Pancreas (tissue), 10 donors: ENCODE results near the gene ITGB8. TPM values are rescaled to one million over a fixed set of nuclear protein-coding genes. Genes with fewer than 3 reads are reported as not detected.
"Not testable (repeated sequence)": the region's sequence is repeated elsewhere in the genome, so short reads cannot be mapped to it uniquely, and the experiment has no call there.

Source experiments
- ATAC-seq, 4 donors: fragments of 200-7000 bp; cut with Tn5 transposase; one replicate each; pipeline versions ENCODE4 v1.8.0 to v1.9.1; 2020; ENCODE audit warnings: mild to moderate bottlenecking in 4 of 4, moderate library complexity in 4 of 4
- DNase-seq, 6 donors: peaks; one replicate each; pipeline ENCODE4 v3.0.0-alpha.2; 2020
- FAIRE-seq: peaks from 2 replicates; lab custom pipeline; 2012; peaks lifted over from hg19 to GRCh38; lab: Jason Lieb, UNC
- H3K27ac ChIP-seq, 4 donors: fragments of 200-600 bp; sonication (generic); 1 replicate in 3 of 4; 2 replicates in 1 of 4; pipeline versions ENCODE4 v1.5.0 to v1.8.0; 2020
- H3K27me3 ChIP-seq, 4 donors: fragments of 200-600 bp; one replicate each; pipeline ENCODE4 v1.8.0; 2021
- H3K36me3 ChIP-seq, 3 donors: fragments of 200-600 bp; sonication (generic) in 1 of 3; one replicate each; pipeline versions ENCODE4 v1.5.0 to v1.8.0; 2020 to 2021
- H3K4me1 ChIP-seq, 3 donors: fragments of 200-600 bp; one replicate each; pipeline ENCODE4 v1.8.0; 2021
- H3K4me3 ChIP-seq, 4 donors: fragments of 200-600 bp; sonication (generic) in 2 of 4; one replicate each; pipeline versions ENCODE4 v1.5.0 to v1.8.0; 2020 to 2021
- H3K9me3 ChIP-seq, 4 donors: fragments of 200-600 bp; one replicate each; pipeline ENCODE4 v1.8.0; 2021
- WGBS, 2 donors: extraction: QIAGEN DNeasy Blood & Tissue Kit; methylation state at CpG; one replicate each; pipeline ENCODE4 v1.1.7; 2013; 5-methylcytosine and 5-hydroxymethylcytosine counted together
- intact Hi-C, 3 donors: fragments of 100-400 bp; cut with DNase I; formaldehyde crosslinking; loops; one replicate each; pipeline versions ENCODE4 v1.11.1 to v1.14.2; 2022
- polyA plus RNA-seq, 2 donors: library from polyadenylated mRNA; stranded (reverse); fragments of 200-250 nt; gene quantifications; one replicate each; pipeline ENCODE4 v1.2.3, GENCODE V29; 2013
- total RNA-seq, 6 donors: library from RNA; stranded (reverse); fragmentation: NEBNext Ultra II Directional in 4 of 6; extraction: Animal tissue kit (Norgen Biotek cat#: 25700) in 4 of 6; gene quantifications; one replicate each; pipeline versions ENCODE4 v1.2.1 to v1.2.4, GENCODE V29; 2021 to 2023
- TF ChIP-seq, protein P1 (sequence below), 4 donors: fragments of 200-600 bp; sonication (generic) in 3 of 4; IDR thresholded peaks; one replicate each; pipeline versions ENCODE4 v1.5.0 to v1.8.0; 2021; ENCODE audit warnings: antibody characterized with exemption in 4 of 4
- donor health status: healthy with polysubstance abuse.
- donor health status: DM: no; HTN: no; CAD: no; lungs with moderate emphysema.
- donor health status: DM: no; HTN: no; CAD: no.
- donor health status: control.
- donor health status: control.
- donor health status: Bipolar disorder and iron deficiency.
- donor health status: DM: yes; HTN: yes; CAD: no.
- donor health status: DM: no; HTN: no; CAD: no.
- donor health status: DM: no; HTN: no; CAD: no.
- donor health status: DM: yes; HTN: yes; CAD: no.

ITGB8 gene
- total and polyA plus RNA-seq, 8 donors: 3.9 to 39.8 (median 11.5) TPM

DNA sequence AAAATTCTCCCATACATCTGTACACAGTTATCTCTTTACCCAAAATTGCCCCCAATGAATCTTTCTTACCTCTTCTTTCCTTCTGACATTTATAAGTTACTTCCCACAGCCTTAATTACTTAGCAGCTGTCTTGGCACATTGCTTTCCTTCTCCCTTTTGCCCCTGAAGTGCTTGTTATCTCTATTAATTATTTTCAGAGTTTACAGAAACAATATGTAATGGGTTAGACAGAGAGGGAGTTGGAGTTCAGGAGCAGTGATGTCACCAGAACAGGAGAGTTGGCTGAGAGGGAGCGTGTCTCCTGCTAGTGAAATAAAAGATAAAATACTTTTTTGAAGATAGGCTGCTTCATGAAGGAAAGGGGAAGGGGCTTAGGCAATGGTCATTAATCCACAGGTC is 57.4 kb downstream of the ITGB8 start:
- intact Hi-C loops: no loop called here
- no peak for FAIRE-seq
- peak; percentile 45 to 57 (median 52) for ATAC-seq
- TF ChIP-seq, protein P1, sequence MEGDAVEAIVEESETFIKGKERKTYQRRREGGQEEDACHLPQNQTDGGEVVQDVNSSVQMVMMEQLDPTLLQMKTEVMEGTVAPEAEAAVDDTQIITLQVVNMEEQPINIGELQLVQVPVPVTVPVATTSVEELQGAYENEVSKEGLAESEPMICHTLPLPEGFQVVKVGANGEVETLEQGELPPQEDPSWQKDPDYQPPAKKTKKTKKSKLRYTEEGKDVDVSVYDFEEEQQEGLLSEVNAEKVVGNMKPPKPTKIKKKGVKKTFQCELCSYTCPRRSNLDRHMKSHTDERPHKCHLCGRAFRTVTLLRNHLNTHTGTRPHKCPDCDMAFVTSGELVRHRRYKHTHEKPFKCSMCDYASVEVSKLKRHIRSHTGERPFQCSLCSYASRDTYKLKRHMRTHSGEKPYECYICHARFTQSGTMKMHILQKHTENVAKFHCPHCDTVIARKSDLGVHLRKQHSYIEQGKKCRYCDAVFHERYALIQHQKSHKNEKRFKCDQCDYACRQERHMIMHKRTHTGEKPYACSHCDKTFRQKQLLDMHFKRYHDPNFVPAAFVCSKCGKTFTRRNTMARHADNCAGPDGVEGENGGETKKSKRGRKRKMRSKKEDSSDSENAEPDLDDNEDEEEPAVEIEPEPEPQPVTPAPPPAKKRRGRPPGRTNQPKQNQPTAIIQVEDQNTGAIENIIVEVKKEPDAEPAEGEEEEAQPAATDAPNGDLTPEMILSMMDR (IDR thresholded peaks at IDR 0.05): no peak
- Histone ChIP-seq H3K4me3 (no peak overlapping the region), H3K27me3 (no peaks in the 10 kb centered on the region), H3K4me1 (peaks cover 10 to 23% (median 12%) of the 10 kb centered on the region in 3 donors), H3K36me3 (peaks cover 0 to 6% (median 0%) of the 10 kb centered on the region in 3 donors), H3K9me3 (no peaks in the 10 kb centered on the region), H3K27ac (peak overlapping the region in 1 of 4 donors; percentile 8)
- DNase-seq: no peak
- WGBS, 2 donors: 40 to 53% methylated on average over 1 of the region's 1 CpG

DNA sequence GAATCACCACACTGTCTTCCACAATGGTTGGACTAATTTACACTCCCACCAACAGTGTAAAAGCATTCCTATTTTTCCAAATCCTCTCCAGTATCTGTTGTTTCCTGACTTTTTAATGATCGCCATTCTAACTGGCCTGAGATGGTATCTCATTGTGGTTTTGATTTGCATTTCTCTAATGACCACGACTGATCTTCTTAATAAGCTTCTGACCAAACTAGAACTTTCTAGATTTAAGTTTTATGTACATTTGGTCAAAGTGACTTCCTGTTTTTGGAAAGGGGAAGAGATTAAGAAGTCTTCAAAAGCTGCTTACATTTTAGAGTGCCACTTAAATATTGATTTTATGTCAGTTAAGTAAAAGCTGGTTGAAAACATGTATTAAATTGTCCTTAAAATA is 58.5 kb downstream of the ITGB8 start:
- Histone ChIP-seq H3K36me3 (peaks cover 0 to 12% (median 0%) of the 10 kb centered on the region in 3 donors), H3K4me1 (peaks cover 10 to 28% (median 20%) of the 10 kb centered on the region in 3 donors)
- H3K27ac ChIP-seq, H3K27me3 ChIP-seq, FAIRE-seq, H3K4me3 ChIP-seq, H3K9me3 ChIP-seq, intact Hi-C loops, DNase-seq, ATAC-seq: not testable (repeated sequence)
- WGBS, 2 donors: 74 to 79% methylated on average over 2 of the region's 2 CpGs

DNA sequence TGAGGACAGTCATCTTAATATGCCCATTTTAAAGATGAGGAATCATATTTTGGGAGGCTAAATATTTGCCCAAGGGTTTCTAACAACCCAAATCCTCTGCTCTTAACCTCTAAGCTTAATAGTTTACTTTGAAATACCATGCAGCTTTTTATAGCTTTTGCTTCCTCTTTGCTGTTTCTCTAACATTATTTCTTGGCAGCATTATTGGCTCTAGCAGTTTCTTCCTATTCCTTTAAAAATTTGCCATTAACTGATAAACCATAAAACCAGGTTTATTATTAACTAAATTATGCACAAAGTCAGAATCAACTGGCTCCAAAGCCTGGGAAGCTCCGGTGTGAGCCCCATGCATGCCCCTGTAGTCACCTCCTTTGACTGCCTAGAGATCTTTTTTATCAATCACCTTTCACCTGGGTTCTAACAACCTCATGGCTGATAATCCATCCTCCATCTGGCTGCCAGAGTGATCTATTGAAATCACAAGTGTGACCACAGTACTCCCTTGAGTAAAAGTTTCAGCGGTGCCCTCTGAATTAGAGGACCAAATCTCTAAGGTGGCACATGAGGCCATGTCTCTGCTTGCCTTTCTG is 62.4 kb downstream of the ITGB8 start:
- Histone ChIP-seq H3K9me3 (no peaks in the 10 kb centered on the region), H3K4me3 (no peak overlapping the region), H3K27me3 (no peaks in the 10 kb centered on the region), H3K27ac (peak overlapping the region in 2 of 4 donors; percentile 76 to 77), H3K4me1 (peaks cover 10 to 20% (median 17%) of the 10 kb centered on the region in 3 donors), H3K36me3 (peaks cover 0 to 22% (median 0%) of the 10 kb centered on the region in 3 donors)
- FAIRE-seq (no peak), DNase-seq (peak in 2 of 6 donors; percentile 23 to 27), ATAC-seq (peak; percentile 75 to 91 (median 88))
- TF ChIP-seq, protein P1 (IDR thresholded peaks at IDR 0.05): no peak
- intact Hi-C loops: loop anchor here in 1 of 3 donors (10.0 kb wide), 1 partner anchor 58 kb away; the partner anchor contains the start of gene ITGB8
- 20 to 25% methylated on average over 2 of the region's 2 CpGs for WGBS, 2 donors

DNA sequence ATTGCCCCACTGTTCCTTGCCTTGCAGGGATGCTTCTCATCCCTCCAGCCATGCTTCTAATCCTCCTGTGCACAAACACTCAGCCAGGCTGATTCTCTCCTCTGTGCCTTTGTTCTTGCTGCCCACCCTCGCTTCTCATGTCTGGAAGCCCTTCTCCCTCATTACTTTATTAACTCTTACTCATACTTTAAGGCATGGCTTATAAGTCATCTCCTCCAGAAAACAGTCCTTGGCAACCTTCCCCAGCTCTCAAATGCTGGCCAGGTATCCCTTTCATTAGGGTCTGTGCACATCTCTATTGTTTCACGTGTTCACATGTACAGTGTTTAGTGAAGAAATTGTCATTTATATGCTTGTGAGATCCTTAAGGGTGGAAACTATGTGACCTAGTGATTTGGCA is 62.9 kb downstream of the ITGB8 start:
- peaks cover 10 to 20% (median 17%) of the 10 kb centered on the region in 3 donors for H3K4me1 ChIP-seq
- FAIRE-seq (no peak), ATAC-seq (peak in 1 of 4 donors; percentile 23), DNase-seq (no peak)
- H3K4me3 ChIP-seq: no peak overlapping the region
- TF ChIP-seq, protein P1 (IDR thresholded peaks at IDR 0.05): no peak
- peak overlapping the region in 2 of 4 donors; percentile 76 to 77 for H3K27ac ChIP-seq
- H3K27me3 ChIP-seq: no peaks in the 10 kb centered on the region
- H3K36me3 ChIP-seq: peaks cover 0 to 22% (median 0%) of the 10 kb centered on the region in 3 donors
- WGBS, 2 donors: 74 to 87% methylated on average over 2 of the region's 2 CpGs
- intact Hi-C loops: loop anchor here in 1 of 3 donors (10.0 kb wide), 1 partner anchor 59 kb away; the partner anchor contains the start of gene ITGB8
- H3K9me3 ChIP-seq: no peaks in the 10 kb centered on the region

DNA sequence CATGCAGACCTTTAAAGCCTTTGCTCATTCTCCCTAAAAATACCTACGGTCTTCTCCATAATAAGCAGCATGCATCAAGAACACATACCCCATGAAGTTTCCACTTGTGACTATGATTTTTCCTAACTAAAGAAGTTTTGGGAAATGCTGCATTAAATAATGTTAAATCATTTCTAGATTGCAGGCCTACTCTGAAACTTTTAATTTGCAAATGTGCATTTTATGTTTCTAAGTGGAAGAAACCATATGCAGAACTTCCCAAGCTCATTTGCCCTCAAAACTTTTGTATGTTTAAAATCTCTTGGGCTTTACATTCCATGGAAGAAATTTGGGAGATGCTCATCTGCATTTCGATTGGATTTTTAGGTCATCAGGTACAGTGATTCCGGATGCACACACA is 63.6 kb downstream of the ITGB8 start:
- no peak overlapping the region for H3K4me3 ChIP-seq
- H3K4me1 ChIP-seq: peaks cover 10 to 20% (median 17%) of the 10 kb centered on the region in 3 donors
- intact Hi-C loops: loop anchor here in 1 of 3 donors (10.0 kb wide), 1 partner anchor 59 kb away; the partner anchor contains the start of gene ITGB8
- H3K9me3 ChIP-seq: no peaks in the 10 kb centered on the region
- H3K27ac ChIP-seq: no peak overlapping the region
- H3K27me3 ChIP-seq: no peaks in the 10 kb centered on the region
- TF ChIP-seq, protein P1 (IDR thresholded peaks at IDR 0.05): no peak
- ATAC-seq (no peak), FAIRE-seq (no peak), DNase-seq (no peak)
- 86 to 96% methylated on average over 3 of the region's 3 CpGs for WGBS, 2 donors
- H3K36me3 ChIP-seq: peaks cover 0 to 22% (median 0%) of the 10 kb centered on the region in 3 donors
